HG03103 (cell line): ENCODE measurements around the gene JOSD1.
"Not testable (repeated sequence)": the region's sequence is repeated elsewhere in the genome, so short reads cannot be mapped to it uniquely, and the experiment has no call there.

Source experiments
- ATAC-seq: cut with Tn5 transposase; IDR thresholded peaks from one replicate; pipeline ENCODE4 v1.9.1; 2021; ENCODE audit warnings: low read depth; ENCODE audit not compliant: unreplicated experiment

The JOSD1 gene

DNA sequence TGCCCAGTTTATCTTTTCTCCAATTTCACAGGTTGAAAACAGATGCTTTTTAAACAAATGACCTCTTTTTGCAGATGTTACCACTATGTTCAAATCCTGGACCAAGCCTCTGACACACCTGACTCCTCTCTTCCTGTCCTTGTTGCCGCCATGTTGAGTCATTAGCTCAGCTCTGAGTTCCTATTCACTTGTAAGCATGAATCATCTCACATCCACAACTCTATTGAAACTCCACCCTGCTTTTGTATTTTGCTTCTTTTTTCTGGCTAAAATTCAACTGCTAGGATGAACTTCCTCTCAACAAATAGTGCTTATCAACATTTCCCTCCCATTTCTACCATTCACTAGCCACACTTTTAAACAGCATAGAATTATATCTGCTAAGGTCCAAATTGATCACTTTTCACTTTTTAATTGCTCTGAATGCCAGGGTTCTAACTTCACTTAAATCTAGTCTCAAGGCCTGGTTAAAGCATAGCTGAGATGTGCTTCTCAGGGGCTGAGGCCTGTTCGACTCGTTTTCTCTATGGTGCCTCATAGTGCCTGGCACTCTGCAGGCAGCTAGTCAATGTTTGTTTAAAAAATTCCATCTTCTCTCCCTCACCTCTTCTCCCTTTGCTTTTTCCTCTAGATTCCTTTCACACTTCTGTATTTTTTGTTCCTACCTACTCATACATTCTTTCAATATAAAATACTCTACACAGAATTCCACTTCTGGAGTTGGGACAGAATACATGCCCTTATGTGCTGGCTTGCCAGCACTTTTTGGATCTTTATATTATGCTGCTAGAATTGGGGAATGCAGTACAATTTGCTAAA is 3.9 kb downstream of the JOSD1 start:
- ATAC-seq: no peak

GRCh38 chr22:38694940-38695339 is 5.8 kb downstream of the JOSD1 start:
- no peak for ATAC-seq

DNA sequence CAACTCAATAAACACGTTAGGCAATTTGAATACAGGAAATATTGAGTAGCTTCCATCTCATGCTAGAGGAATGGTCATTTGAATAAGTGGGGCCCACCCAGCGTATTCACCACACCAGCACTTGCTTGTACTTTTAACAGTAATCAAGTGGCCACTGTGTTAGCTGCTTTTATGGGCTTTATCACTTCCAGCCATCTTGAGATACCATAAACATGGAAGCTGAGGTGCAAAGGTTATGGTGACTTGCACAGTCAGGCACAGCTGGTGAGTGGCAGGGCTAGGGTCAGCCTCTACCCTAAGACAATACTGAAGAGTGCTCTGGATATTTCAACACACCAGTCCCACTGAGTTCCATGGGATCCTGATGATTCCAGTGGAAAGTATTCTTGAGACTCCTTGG is 6.7 kb downstream of the JOSD1 start:
- ATAC-seq: no peak

- no peak for ATAC-seq
Observed at GRCh38 chr22:38689651-38690050, 11.1 kb downstream of the JOSD1 start.

- no peak for ATAC-seq
Observed at GRCh38 chr22:38685761-38686160, 15.0 kb downstream of the JOSD1 start.

DNA sequence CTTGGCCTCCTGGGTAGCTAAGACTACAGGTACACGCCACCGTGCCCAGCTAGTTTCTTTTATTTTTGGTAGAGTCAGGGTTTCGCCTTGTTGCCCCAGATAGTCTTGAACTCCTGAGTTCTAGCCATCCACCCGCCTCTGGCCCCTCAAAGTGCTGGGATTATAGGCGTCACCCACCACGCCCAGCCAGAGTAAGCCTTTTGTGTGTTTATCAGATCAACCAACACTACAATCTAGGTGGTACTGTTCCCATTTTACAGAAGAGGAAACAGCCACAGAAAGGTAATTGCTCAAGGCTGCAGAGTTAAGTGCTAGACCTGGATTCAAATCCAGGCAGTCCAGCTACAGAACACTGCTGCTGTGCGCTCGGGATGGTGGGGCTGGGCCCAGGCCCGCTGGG is 15.8 kb downstream of the JOSD1 start:
- ATAC-seq: no peak

DNA sequence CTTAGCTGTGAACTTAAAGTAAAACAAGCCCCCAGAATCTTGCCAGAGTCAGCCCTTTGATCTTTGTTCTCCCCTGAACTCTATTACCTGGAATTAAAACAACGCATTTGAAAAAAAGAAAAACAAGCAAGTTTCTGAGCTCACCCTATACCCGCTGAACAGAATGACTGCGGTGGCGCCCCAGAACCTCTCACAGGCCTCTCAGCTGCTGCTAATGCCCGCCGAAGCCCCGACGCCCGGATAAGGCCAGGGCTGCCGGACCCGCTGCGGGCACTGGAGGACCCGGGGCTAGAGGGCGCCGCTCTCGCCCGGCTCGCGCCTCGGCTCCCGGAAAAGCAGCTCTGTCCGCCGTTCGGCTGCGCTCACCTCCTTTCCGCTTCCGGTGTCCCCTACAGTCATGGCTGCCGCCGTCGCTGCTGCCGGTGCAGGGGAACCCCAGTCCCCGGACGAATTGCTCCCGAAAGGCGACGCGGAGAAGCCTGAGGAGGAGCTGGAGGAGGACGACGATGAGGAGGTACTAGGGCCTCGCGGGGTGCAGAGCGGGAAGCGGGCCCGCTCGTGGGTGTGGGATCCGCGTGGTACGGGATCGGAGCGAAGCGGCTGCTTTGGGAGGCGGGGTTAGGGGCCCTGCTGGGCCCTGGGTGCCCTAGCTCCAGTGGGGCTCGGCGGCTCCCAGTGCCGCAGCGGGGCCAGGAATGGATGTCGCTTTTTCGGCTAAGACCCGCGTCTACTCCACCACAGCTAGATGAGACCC is 19.0 kb downstream of the JOSD1 start, which contains the start of gene TOMM22:
TSS of gene TOMM22 (plus strand) at position 376 of the 754 bp plus-strand sequence. CDS start at position 398, 22 bp downstream.
- ATAC-seq: peak; percentile 93

GRCh38 chr22:38675833-38676232 is 24.9 kb downstream of the JOSD1 start:
- ATAC-seq: no peak

DNA sequence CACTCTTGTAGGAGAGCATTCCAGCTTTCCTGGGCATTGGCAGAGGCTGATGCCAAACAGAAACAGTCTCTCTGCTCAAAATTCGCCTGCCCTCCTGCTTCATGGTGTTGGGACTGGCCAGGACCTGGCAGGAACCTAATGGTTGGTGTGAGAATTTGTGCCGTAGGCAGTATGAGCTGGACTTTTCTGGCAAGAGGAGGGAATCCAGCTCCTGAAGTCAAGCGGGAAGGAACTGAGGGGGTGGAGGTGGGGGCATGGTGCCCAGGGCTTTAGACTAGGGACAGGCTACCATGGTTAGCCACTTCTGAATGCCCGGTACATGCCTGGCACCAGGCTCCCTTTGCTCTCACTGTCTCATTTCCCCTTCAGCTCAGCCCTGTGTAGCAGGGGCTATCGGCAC is 25.9 kb downstream of the JOSD1 start:
- no peak for ATAC-seq

DNA sequence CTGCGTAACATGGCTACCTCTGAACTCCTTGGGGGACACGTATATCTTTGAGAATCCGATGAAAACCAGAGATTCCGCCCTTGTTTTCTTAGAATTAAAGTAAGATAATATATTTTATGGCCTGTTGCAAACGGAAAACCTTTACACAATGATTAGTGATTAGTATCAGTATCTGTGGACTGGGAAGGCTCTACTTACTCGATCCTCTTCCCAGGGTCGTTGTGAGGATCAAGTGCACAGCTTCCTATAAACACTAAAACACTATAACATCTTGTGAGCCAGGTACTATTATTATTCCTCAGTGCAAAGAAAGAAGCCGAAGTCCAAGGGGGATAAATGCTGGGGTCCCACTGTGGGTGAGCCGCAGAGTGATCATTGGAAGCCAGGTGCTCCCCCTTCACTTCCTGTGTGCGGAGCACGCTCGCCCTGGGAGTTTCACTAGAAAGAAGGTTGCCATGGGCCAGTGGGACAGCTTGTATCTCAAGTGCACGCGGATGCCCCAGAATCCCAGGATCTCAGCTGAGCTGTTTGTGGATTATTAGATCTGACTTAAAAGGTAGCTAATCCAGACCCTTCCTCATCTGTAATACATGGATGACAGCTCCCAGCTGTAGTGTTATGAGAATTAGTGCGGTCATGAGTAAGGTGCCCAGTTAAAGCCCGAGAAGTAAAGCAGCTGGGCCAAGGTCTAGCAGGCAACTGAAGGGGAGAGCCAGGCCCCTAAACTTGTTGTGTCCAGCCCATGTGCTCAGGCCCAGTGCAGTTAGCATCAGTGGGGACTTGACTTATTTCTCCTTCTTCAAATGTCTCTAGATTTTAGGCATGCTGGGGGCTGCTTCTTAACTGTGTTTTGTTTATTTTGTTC is 43.5 kb downstream of the JOSD1 start:
- no peak for ATAC-seq

DNA sequence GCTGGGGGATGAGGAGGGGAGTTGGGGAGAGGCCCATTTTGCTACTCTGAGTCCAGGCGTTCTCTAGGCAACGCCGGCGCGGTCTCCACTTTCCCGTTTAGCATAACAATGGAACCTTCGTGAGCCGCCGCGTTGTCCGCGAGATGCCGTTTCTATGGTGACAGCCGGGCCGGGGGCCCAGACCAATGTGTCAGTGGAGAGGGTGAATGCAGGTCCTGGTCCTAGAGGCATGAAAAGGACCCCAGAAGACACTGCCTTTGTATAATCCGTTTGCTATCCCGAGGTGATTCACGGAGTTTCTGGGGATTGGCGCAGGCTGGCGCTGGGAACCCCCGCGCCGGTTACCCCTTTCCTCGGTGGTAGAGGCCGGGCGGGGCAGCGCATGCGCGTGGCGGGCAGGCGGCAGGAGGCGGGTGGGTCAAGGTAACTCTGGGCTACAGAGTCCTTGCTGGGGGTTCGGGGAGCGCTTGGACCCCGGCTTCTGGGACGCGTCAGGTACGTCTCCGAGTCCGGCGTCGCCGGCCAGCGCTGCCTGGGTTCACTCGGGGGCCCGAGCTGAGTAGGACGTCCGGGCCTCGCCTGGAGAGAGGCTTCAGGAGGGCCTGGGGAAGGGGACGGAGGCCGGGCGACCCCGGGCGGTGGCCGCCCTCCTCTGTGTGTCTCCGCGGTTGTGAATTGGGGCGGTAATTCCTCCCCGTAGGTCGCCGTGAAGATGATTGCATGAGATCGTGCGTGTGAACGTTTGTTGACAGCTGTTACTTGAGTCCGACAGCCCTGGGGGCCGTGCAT is 44.3 kb downstream of the JOSD1 start, which contains the start of the genes CBY1 and FAM227A:
TSS of gene CBY1 (plus strand) at position 383 of the 789 bp plus-strand sequence. CDS start 11,417 bp downstream, outside the sequence.
TSS of gene FAM227A (minus strand) at position 137 of the 789 bp plus-strand sequence. CDS start 6,224 bp downstream, outside the sequence.
- peak; percentile 56 for ATAC-seq

GRCh38 chr22:38655519-38656255 is 45.1 kb downstream of the JOSD1 start:
- ATAC-seq: no peak

DNA sequence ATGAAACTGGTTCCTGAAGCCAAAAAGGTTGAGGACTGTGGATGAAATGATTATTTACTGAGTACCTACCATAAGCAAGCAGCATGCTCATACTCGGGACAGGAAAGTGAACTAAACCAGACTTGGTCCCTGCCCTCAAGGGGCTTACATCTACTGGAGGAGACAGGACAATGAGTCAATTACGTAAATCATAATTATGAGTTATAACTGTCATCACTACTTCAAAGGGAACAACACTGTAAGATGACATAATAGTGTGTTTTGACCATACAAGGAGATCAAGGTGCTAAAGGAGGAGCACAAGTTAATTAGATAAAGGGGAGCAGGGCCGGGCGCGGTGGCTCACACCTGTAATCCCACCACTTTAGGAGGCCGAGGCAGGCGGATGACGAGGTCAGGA is 47.0 kb downstream of the JOSD1 start:
- no peak for ATAC-seq

DNA sequence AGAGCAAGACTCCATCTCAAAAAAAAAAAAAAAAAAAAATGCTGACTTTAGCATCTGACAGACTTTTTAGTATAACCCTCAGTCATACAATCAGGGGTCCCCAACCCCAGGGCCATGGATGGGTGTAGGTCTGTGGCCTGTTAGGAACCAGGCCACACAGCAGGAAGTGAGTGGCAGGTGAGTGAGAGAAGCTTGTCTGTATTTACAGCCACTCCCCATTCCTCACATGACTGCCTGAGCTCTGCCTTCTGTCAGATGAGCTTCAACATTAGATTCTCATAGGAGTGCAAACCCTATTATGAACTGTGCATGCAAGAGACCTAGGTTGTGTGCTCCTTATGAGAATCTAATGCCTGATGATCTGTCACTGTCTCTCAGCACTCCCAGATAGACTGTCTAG is 47.9 kb downstream of the JOSD1 start:
- ATAC-seq: no peak

GRCh38 chr22:38649841-38650522 is 50.8 kb downstream of the JOSD1 start:
- ATAC-seq: no peak

GRCh38 chr22:38645430-38645829 is 55.3 kb downstream of the JOSD1 start:
- no peak for ATAC-seq

GRCh38 chr22:38644245-38644644 is 56.5 kb downstream of the JOSD1 start:
- ATAC-seq: not testable (repeated sequence)

GRCh38 chr22:38641476-38642040 is 59.2 kb downstream of the JOSD1 start:
- ATAC-seq: no peak
